SHP77 (cell line): Measurements from ENCODE around the gene THRSP.
"Not testable (repeated sequence)": the region's sequence is repeated elsewhere in the genome, so short reads cannot be mapped to it uniquely, and the experiment has no call there.

Experiments
- DNase-seq, 2 experiments: peaks; one replicate each; lab custom pipeline; 2025; lab: John Stamatoyannopoulos, UW

THRSP gene

GRCh38 chr11:78066471-78066870 lies 2.8 kb downstream of the THRSP start:
- no peak for DNase-seq

GRCh38 chr11:78067704-78068103 lies 4.0 kb downstream of the THRSP start:
- no peak for DNase-seq

GRCh38 chr11:78069465-78069864 lies 5.8 kb downstream of the THRSP start:
- DNase-seq = no peak

- DNase-seq = no peak
Observed at GRCh38 chr11:78070621-78071020, 7.0 kb downstream of the THRSP start.

- DNase-seq = no peak
Observed at GRCh38 chr11:78071717-78072116, 8.1 kb downstream of the THRSP start.

GRCh38 chr11:78072455-78072854 lies 8.8 kb downstream of the THRSP start:
- DNase-seq = no peak

GRCh38 chr11:78074756-78075155 lies 11.1 kb downstream of the THRSP start:
- no peak for DNase-seq

- DNase-seq = no peak
Observed at GRCh38 chr11:78076733-78077403, 13.2 kb downstream of the THRSP start.

GRCh38 chr11:78077592-78077991 lies 13.9 kb downstream of the THRSP start:
- DNase-seq = not testable (repeated sequence)

- DNase-seq = no peak
Observed at GRCh38 chr11:78078218-78079167, 14.8 kb downstream of the THRSP start.

GRCh38 chr11:78079232-78080083 lies 15.8 kb downstream of the THRSP start, which contains the start of gene NDUFC2:
TSS of gene NDUFC2 (minus strand) at chr11:78079862. CDS start at chr11:78079744, 118 bp downstream.
- DNase-seq = peak; percentile 73 to 85

GRCh38 chr11:78080084-78080817 lies 16.6 kb downstream of the THRSP start:
- no peak for DNase-seq

GRCh38 chr11:78080818-78081495 lies 17.3 kb downstream of the THRSP start:
- DNase-seq = no peak

GRCh38 chr11:78081583-78081982 lies 17.9 kb downstream of the THRSP start:
- no peak for DNase-seq

GRCh38 chr11:78082146-78082545 lies 18.5 kb downstream of the THRSP start:
- no peak for DNase-seq

- no peak for DNase-seq
Observed at GRCh38 chr11:78083021-78083420, 19.4 kb downstream of the THRSP start.

GRCh38 chr11:78084506-78084905 lies 20.8 kb downstream of the THRSP start:
- DNase-seq = not testable (repeated sequence)

- DNase-seq = no peak
Observed at GRCh38 chr11:78085972-78086371, 22.3 kb downstream of the THRSP start.

- not testable (repeated sequence) for DNase-seq
Observed at GRCh38 chr11:78086521-78087074, 22.9 kb downstream of the THRSP start.

- no peak for DNase-seq
Observed at GRCh38 chr11:78094250-78094649, 30.6 kb downstream of the THRSP start.
